SIG-M5 treated with dmso at 0.1 percent for 504 hours (cell line): ENCODE results near the gene HABP2.

ENCODE experiments used
- DNase-seq: peaks from one replicate; lab custom pipeline; 2025; ENCODE audit not compliant: unreplicated experiment; lab: John Stamatoyannopoulos, UW

Gene HABP2

DNA sequence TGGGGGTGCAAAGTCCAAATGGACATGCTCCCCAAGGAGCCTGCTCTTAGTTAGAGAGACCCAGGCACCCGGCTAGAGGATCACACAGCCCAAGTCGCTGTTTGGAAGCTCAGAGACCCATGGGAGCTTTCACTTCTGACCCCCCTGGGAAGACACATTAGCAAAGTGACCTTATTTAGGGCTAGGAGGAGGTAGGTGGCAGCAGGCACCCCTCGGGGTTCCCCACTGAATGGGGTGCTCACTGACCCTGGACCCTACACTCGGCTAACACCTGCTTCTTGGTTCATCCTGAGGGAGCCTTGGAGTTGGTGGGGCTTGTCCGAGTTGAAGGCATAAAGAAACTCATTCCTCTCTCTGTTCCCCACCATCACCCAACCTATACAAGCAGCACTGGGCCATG is 27.1 kb upstream of the HABP2 start:
- no peak for DNase-seq

DNA sequence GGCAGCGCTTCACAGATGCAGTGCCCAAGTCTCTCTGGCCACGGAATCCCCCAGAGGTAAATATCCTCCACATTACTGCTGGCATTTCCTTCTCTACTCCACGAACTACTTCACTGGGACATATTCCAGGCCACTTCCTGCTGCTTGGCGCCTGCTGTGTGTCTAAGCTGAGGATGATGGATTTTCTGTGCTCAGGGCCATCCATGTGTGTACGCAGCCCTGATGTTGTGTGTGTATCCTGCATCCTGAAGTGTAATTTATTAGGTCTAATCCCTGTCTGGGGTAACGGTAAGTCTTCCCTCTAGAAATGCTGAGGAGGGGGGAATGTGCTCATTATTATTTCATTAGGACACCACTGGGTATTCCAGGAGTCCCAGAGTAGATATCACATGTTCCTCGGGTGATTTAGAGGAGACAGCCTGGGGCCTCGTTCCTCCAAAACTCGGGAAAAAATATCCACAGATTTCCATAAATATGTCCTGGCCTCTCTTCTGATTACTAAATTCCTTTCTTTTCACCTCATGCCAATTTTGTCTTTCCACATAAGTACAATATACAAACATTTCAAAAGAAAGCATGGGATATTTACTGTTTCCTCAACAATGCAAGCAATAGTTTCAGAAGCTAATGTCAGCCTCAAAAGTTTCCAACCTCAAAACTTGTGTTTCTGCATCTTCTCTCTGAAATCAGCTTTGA is 25.5 kb upstream of the HABP2 start:
- no peak for DNase-seq

DNA sequence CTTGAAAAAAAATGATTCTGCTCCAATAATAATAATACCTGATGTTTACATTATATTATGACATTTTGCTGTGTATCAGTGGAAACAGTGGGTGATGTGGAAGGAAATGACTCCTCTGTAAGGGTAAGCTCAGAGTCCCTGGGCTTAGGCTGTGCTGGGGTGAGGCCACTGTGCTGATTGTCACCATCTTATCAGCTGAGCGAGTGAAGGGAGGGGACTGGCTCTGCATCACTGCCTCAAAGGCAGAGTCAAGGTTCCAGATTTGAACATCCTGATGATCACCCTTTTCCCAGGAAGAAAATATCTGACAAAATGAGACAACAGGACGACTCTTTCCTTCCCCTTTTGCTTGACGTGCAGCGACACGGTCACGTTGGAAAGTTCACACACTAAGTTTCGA is 24.0 kb upstream of the HABP2 start:
- DNase-seq = no peak

DNA sequence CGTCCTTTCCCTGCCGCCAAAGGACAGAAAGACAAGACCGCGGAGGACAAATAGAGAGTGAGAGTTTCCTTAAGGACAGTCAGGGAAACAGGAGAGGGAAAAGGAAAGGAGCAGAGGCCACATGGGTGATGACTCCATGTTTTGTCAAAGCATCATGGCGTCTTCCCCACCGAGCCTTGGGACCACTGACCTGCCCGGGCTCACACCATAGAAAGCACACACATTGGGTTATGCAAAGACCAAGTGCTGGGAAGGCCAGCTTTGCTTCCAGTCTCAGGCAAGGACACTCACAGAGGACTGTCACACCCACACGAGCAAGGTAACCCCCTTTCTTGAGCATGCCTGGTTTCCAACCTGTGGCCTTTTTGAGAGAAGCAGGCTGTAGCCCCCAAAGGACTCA is 23.3 kb upstream of the HABP2 start:
- no peak for DNase-seq

DNA sequence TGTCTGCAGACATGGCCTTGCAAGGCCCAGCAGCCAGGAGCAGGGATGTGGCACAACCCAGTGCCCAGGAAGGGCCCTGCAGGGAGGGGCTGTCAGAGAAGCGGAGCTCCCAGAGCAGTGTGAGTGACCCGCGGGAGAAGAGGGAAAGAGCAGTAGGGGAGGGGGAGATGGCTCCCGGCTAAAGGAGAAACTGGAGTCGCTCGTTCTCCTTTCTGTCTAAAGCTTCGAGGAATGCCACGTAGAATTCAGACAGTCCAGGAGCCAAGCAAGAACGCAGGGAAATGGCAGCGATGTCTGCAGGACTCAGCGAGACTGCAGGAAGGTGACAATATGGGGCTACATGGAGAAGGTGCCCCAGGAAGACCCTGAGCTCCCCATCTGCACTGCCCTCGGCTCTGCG is 22.4 kb upstream of the HABP2 start:
- DNase-seq = no peak

DNA sequence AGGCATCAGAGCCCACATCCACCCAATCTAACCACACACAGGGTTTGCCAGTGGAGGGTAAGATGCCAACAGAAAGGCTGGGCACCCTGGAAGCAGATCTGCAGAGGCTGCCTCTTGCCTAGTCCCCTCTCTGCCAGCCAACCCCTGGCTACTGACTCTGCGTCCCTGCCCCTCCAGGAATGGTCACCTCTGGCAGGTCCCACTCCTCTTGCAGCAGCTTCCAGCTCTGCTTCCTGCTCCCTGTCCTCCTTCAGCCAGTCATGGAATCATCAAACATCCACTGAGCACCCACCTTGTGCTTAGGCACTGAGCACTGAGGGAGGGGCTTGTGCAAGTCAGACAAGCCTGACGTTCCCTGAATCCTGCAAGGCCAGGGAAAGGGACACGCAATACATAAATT is 20.1 kb upstream of the HABP2 start:
- DNase-seq = no peak

DNA sequence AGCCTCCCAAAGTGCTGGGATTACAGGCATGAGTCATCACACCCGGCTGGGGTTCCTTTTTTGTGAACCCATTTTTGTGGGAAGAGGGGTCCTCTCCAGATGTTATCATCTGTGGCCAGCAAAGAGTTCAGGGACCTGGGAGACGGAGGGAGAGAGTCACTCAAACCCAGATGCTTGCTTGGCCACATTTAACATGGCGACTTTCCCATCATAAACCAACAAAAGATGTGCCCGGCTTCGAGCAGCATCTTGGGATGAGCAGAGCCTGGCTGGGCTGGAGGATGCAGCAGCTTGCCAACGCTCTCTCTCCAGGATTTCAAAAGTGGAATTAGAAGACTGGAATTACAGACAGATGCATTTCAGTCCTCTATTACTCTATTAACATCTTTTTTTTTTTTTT is 19.1 kb upstream of the HABP2 start:
- no peak for DNase-seq

DNA sequence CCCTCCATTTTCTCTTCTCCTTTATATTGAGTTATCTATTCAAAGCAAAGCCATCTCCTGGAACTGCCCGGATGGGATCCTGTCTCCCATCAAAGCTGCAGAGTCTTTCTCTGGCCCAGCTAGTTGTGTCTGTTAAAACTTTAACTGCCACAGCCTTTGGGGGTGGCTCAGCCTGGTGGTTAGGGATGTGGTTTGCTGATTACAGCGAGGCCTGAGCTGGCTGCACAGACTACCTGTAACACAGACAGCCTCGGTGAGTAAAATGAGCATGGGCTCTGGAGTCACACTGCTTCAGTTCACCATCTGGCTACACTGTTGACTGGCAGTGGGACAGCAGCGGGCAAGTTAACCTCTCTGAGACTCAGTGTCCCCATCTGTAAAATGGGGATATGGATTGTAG is 18.4 kb upstream of the HABP2 start:
- DNase-seq = no peak

DNA sequence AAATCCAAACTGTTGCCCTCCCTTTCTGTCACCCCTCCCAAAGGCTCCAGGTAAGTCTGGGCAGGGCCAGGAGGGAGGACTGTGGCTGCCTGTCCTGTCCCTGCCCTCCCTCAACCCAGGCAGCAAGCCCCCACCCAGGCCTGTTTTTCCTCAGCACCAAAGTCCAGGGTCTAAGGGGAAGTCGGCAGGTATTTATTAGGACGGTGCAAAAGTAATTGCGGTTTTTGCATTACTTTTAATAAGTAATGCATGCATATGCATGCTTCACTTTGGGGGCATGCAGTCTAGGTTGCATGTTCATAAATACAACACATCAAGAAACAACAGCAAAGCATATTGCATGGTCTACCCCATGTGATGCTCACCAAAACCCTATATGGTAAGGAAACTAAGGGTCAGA is 15.2 kb upstream of the HABP2 start:
- DNase-seq = no peak

DNA sequence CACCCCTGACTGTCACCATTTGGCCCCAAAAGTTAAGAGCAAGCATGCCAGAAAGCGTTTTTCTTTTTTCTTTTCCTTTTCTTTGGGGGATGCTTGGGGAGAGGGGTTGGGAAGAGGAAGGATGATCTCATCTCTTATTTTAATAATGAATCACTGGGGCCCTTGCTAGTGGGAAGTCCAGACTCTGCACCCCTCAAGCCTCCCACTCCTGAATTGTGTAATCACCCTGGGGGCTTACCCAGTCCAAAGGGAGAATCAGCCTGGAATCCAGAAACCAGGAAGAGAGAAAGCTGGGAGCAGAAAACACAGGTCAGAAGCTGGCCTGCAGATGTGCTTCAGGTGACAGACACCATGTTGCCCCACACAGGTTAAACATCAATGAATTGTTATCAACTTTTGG is 14.7 kb upstream of the HABP2 start:
- DNase-seq = no peak

DNA sequence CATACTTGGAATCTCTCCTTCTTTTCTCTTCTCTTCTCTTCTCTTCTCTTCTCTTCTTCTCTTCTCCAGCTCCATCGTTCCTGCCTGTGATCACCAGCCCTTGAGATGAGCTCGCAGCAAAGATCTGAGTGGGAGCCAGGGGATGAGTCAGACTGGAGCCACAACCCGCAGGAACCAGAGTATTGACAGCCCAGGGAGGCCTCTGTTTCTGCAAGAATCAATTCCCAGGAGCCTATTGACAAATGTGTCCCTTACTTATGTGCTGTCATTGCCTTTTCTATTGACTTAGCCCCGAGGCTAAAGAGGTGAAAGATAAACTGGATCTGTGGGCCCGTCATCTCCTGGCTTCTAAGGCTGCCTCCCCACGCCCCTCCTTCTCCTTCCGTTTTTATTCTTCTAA is 13.1 kb upstream of the HABP2 start:
- DNase-seq = no peak

DNA sequence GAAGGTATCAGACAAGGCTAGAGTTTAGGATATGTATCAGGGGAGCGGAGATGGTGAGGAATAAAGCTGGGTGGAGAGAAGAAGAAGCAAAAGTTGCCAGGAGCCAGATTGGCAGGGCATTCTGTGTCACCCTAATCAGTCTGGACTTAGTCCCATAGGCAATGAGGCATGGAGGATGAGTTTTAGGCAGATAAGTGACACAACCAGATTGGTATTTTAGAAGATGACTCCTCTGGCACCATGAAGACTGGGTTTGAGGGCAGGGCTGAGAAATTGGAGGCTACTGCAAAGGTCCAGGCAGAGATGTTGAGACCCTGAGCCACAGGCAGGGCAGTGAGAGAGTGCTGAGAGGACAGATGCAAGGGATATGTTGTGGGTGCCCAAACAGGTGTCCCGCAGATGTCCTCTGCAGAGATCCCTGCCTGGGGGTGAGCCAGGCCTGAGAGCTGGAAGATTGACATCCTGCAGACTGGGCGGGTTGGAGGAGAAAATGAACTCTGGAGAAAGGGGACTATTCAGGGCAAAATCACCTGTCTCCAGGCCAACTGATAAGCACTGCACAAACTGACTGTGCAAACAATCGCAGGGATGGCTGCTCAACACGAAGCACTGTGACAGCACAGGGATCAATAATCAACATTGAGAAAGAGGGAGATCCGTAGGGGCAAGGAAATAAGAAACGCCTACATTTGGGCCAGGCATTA is 11.9 kb upstream of the HABP2 start:
- DNase-seq = no peak

DNA sequence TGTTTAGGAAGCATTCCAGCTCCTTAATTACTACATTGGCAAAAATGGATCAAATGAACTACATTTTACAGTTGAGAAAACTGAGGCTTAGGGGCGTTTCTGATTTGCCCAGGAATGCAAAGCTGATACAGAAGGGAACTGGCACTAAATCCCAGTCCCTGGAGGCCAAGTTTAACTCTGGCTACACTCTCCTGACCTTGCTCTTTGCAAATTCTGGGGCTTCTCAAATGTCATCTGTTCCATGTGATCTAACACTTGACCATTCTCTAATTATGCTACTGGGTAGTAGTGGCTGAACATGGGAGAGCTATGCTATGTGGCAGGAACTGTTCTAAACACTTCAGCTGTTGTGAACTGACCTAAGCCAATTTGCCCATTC is 11.3 kb upstream of the HABP2 start:
- no peak for DNase-seq

DNA sequence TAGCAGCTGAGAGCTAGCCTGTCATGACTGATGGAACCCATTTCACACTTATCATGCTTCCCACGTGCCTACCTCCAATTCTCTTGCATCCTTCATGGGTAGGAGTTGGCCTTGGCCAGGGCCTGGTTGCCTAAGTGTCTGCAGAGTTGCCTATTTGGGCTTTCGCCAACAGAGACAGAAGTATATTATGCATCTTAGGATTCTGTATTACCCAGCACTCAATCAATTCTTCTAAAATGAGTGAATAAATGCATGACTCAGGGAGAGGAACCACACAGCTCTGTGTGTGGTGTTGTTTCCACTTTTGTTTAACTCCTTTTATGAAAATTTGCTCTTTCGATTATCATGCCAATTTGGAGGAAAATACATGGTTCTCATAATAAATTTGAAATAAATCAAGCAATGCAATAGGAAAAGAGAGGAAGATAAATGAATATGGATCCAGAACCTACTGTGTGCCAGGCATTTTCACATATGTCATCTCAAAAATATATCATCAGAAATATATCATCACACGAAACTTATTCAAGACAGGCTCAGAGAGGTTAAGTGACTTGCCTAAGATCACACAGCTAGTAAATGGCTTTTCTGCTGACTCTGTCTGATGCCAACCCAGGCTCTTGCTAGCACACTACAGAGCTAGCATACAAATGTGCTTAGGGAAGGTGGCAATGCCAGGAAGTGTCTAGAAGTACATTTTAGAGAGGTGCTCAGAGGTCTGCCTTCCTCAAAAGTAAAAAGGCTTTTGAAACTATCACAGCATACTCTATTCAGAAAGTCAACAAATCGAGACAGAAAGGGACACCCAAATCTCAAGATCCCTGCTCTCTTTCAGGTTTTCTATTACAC is 9.5 kb upstream of the HABP2 start:
- DNase-seq = no peak

DNA sequence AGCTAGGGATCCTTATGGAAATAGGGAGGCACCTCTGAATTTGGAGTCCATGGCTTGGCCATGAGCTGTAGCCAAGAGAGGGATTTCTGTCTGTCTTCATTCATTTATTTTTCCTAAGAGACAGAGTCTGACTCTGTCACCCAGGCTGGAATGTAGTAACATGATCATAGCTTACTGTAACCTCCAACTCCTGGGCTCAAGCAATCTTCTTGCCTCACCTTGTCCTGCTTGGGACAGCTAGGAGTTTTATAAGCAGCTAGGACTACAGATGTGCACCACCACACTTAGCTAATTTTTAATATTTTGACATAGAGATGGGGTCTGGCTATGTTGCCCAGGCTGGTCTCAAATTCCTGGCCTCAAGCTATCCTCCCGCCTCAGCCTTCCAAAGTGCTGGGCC is 8.5 kb upstream of the HABP2 start:
- DNase-seq = no peak

DNA sequence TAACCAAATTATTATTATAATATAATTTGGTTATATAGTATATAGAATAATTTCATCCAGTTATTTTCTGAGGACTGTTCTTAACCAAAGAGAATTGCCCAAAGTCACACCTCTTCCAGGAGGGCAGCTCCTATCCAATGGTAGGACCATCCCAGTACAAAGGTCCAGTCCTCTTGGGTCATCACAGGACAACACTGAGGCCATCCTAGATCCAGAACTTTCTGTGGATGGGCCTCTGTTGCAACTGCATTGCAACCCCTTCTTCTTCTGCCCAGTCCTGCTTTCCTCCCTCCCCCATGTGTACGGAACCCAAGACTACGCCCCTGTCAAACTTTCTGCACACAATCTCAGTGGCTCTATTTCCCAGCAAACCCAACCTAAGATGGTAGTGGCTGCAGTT is 5.4 kb upstream of the HABP2 start:
- no peak for DNase-seq

DNA sequence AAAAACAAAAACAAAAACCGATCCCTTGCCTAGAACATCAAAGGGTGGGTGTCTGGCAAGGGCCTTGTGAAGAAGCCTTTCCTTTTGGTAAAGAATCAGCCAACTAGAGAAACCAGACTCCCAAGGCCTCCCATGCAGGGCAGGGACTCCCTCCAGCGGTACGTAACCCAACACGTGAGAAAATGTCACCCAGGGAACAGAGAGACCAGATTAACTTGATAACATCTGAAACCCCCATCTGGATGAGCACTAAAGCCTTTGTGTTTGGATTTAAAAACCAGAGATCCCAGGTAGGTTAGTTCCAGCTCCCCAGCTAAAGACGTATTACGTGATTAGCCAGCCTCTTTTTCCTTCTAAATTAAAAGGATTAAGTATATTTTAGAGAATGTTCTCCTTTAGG is 3.0 kb upstream of the HABP2 start:
- DNase-seq = no peak

DNA sequence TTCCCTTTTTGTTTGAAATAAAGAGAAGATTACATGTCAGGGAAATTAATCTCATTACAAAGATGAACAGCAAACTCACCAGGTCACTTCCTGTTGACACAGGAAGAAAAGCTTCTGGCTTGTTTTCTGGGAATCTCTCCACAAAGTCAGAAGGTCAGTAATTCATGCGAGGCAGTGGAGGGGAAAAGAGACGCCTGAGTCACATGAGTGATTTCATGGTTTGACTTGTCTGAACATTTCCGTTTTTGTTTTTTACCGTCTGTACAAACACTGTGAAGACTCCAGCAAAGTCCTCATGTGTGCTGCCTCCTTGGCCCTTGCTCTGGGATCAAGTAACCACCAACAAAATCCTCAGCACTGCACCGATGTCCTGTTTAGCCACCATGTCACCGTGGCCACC is 2.5 kb upstream of the HABP2 start:
- DNase-seq = no peak

DNA sequence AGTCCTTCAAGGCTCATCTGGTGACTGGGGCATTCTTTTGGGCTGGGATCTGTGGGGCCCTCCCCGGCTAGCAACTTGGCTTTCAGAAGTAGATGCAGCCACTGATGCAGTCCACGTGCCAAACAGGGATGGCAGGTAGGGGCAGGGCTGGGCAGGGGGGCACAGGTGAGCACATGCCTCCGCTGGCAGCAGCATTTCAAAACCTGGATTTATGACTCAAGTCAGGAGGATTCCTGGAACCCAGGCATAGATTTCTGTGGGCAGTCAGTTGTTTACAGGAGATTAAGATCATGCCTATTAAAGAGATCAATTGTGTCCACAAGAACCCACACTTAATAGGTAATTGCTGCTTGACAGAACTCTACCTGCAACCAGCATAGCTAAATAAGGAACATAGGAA is 839 bp upstream of the HABP2 start:
- DNase-seq = no peak

DNA sequence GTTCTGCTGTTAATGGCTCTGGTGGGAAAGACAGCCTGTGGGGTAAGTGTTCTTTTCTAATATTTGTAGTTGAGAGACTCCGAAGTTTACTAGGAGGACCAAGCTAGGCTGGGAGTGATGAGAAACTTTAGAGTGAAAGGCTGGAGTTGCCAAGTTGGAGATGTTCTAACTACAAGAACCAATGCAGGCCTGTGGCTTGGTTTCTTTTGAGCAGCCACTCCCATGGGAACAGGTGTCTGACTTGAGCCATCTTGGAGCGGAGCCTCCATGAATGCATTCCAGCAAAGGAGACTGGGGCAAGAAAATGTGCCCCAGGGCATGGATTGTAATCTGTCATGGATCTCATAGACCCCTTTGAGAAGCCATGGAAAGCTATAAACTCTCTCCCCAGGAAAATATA is 296 bp downstream of the HABP2 start:
- DNase-seq = no peak

DNA sequence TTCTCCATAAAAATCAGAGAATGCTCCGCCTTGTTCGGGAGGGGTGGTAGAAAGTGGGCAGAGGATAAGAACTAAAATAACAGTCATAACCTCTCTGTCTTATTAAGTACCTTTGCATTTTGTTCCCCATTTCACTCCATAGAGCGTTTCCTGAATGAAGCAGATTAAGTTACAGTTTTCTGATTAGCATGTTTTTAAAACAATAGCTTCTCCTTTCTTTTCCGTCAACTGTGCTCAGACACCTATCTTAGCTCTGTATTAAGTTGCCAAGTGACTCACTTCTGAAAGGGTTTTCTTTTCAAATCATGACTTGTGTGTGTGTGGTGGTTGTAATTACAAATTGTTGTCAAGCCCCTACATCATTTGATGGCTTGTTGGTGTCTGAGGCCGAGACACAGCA is 1.4 kb downstream of the HABP2 start:
- DNase-seq = no peak

DNA sequence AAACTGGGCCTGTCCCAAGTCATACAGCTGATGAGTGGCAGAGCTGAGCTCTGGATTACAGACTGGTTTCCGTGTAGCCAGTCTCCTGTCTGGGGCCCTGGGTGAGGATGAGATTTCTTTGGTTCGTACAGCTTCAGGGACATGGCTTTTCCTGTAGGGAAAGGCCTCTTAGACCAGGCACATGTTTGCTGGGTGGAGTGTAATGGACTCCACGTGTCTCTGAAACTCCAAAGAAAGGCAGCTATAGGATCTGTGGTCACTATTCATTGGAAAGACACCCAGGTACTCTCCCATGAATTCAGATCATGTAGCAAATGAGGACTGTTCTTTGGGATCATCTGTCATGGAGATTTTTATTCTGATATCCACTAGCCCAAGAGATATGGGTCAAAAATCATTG is 2.4 kb downstream of the HABP2 start:
- no peak for DNase-seq
